Erythroblast (primary cell): Measurements from ENCODE around the gene ACAN.

ENCODE experiments used
- DNase-seq, 2 experiments: peaks; one replicate each; lab custom pipeline; 2025; lab: John Stamatoyannopoulos, UW
- GATA1 ChIP-seq: IDR thresholded peaks from 2 replicates; pipeline ENCODE4 v1.6.1; 2011; ENCODE audit warnings: low read depth, mild to moderate bottlenecking, control low read depth, low read length, moderate library complexity
- POLR2A ChIP-seq: IDR thresholded peaks from 2 replicates; pipeline ENCODE4 v1.6.1; 2011; ENCODE audit warnings: mild to moderate bottlenecking, low read length

The ACAN gene

GRCh38 chr15:88810446-88810845, 7.2 kb downstream of the ACAN start:
- DNase-seq, result no peak
- TF ChIP-seq POLR2A (no peak), GATA1 (no peak)

- no peak for TF ChIP-seq POLR2A
- no peak for DNase-seq
These were observed 8.9 kb downstream of the ACAN start for GRCh38 chr15:88812133-88812532.

- TF ChIP-seq GATA1, result no peak
- no peak for TF ChIP-seq POLR2A
- no peak for DNase-seq
These were observed 10.7 kb downstream of the ACAN start for GRCh38 chr15:88813960-88814359.

GRCh38 chr15:88814393-88814792, 11.2 kb downstream of the ACAN start:
- DNase-seq, result no peak
- TF ChIP-seq GATA1, result no peak
- TF ChIP-seq POLR2A, result no peak

GRCh38 chr15:88818920-88819319, 15.7 kb downstream of the ACAN start:
- TF ChIP-seq GATA1 (no peak), POLR2A (no peak)
- DNase-seq, result no peak

GRCh38 chr15:88821993-88822392, 18.8 kb downstream of the ACAN start:
- DNase-seq, result no peak
- TF ChIP-seq POLR2A (no peak), GATA1 (no peak)

- DNase-seq, result no peak
- no peak for TF ChIP-seq GATA1
- no peak for TF ChIP-seq POLR2A
These were observed 25.6 kb downstream of the ACAN start for GRCh38 chr15:88828791-88829190.

- TF ChIP-seq GATA1 (no peak), POLR2A (no peak)
- no peak for DNase-seq
These were observed 26.8 kb downstream of the ACAN start for GRCh38 chr15:88830016-88830415.

- TF ChIP-seq POLR2A (no peak), GATA1 (no peak)
- DNase-seq, result no peak
These were observed 29.8 kb downstream of the ACAN start for GRCh38 chr15:88832820-88833730.

- TF ChIP-seq GATA1 (no peak), POLR2A (no peak)
- DNase-seq, result no peak
These were observed 30.5 kb downstream of the ACAN start for GRCh38 chr15:88833731-88834100.

- no peak for TF ChIP-seq POLR2A
- no peak for TF ChIP-seq GATA1
- DNase-seq, result peak; percentile 11 to 39
These were observed 31.1 kb downstream of the ACAN start for GRCh38 chr15:88834211-88834812.

- no peak for DNase-seq
- TF ChIP-seq GATA1 (no peak), POLR2A (no peak)
These were observed 31.9 kb downstream of the ACAN start for GRCh38 chr15:88835119-88835518.

GRCh38 chr15:88835646-88836045, 32.4 kb downstream of the ACAN start:
- TF ChIP-seq POLR2A (no peak), GATA1 (no peak)
- no peak for DNase-seq

GRCh38 chr15:88838667-88839066, 35.4 kb downstream of the ACAN start:
- no peak for TF ChIP-seq POLR2A
- no peak for TF ChIP-seq GATA1
- DNase-seq, result no peak
